SK-N-MC (cell line): ENCODE data around the gene MUL1.
"Not testable (repeated sequence)": the region's sequence is repeated elsewhere in the genome, so short reads cannot be mapped to it uniquely, and the experiment has no call there.

ENCODE experiments used
- DNase-seq: peaks from one replicate; pipeline ENCODE4 v3.0.0-alpha.2; 2011; ENCODE audit warnings: low read depth, low spot score
- H3K27ac ChIP-seq: fragments of 200-600 bp; sonication (generic); 2 replicates; pipeline ENCODE4 v1.5.1; 2016; ENCODE audit warnings: mixed run types
- H3K36me3 ChIP-seq: fragments of 200-600 bp; sonication (generic); 2 replicates; pipeline ENCODE4 v1.6.1; 2017; ENCODE audit warnings: antibody characterized with exemption, low read length, mixed read lengths; ENCODE audit not compliant: insufficient read depth
- H3K4me3 ChIP-seq: fragments of 200-600 bp; sonication (generic); 2 replicates; pipeline ENCODE4 v1.5.1; 2016
- H3K9ac ChIP-seq: fragments of 200-600 bp; sonication (generic); 2 replicates; pipeline ENCODE4 v1.8.0; 2017; ENCODE audit warnings: mixed run types, mixed read lengths; ENCODE audit not compliant: insufficient read length
- H3K9me3 ChIP-seq: fragments of 200-600 bp; sonication (generic); 2 replicates; pipeline ENCODE4 v1.6.1; 2017; ENCODE audit warnings: low read depth, mild to moderate bottlenecking, antibody characterized with exemption, low read length, moderate library complexity, mixed read lengths
- EZH2 ChIP-seq: fragments of 200-600 bp; sonication (generic); IDR thresholded peaks from one replicate; pipeline ENCODE4 v1.6.1; 2017; ENCODE audit warnings: antibody characterized with exemption
- FOXP2 ChIP-seq: optimal IDR thresholded peaks from 2 replicates; pipeline ENCODE3; 2011; ENCODE audit warnings: mild to moderate bottlenecking, moderate library complexity; ENCODE audit not compliant: insufficient read depth; ENCODE audit errors: extremely low read length, control extremely low read depth
- POLR2AphosphoS5 ChIP-seq: IDR thresholded peaks from 2 replicates; pipeline ENCODE4 v1.6.1; 2012; ENCODE audit warnings: mild to moderate bottlenecking, low read depth, low read length, borderline replicate concordance

MUL1 gene

DNA sequence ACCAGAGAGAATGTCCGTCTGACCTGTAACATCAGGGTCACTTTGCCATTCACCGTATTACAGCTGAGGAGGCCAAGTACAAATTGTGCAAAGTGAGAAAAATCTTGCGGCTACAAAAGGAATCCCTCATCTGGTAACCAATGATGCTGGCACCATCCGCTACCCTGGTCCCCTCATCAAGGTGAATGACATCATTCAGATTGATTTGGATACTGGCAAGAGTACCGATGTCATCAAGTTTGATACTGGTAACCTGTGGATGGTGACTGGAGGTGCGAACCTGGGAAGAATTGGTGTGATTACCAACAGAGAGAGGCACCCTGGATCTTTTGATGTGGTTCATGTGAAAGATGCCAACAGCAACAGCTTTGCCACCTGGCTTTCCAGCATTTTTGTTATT, 18.3 kb upstream of the MUL1 start:
- no peak for TF ChIP-seq POLR2AphosphoS5
- no peak for TF ChIP-seq EZH2
- TF ChIP-seq FOXP2: no peak
- no peak overlapping the region for H3K27ac ChIP-seq
- no peaks in the 10 kb centered on the region for H3K36me3 ChIP-seq
- no peaks in the 10 kb centered on the region for H3K9me3 ChIP-seq
- no peak for DNase-seq
- H3K9ac ChIP-seq: no peak overlapping the region
- no peak overlapping the region for H3K4me3 ChIP-seq

DNA sequence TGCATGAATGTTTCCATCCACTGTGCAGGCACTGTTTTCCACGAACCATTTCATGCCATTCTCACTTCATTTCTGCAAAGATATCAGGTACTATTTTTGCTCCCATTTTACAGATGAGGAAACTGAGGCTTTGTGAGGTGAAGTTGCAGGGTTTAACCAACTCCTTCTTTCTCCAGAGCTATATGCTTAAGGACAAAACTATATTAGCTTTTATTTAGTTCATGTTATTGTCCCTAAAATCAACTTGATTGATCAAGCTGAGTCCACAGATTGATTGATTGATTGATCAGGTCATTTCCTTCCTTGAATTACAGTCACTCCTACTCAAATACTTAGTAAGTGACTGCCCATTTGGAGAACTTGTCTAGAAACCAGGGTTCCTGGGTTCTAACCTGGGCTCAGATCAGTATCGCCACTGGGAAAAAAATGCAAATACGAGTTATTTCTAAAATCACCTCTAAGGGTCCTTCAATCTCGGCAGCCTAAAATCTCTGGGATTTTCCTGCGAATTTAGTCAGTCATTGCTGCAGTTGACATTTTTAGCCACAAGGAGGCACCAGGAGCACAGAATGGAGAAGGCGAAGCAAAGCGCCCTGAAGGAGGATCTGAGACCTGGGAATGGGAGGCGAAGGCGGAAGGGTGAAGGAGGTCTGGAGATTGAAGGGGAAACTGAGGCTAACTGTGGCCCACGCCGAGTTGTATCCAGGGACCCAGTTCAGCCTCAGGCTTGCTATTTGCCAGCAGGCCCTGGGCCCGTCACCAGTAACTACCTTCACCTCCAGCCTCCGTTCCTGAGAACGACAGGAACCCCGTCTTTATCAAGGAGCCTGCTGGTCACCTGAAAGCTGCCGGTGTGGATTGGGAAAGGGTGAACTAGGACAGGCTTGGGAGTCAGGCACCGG, 14.3 kb upstream of the MUL1 start:
- H3K4me3 ChIP-seq: no peak overlapping the region
- DNase-seq: peak; percentile 30
- H3K9ac ChIP-seq: no peak overlapping the region
- H3K36me3 ChIP-seq: no peaks in the 10 kb centered on the region
- no peaks in the 10 kb centered on the region for H3K9me3 ChIP-seq
- H3K27ac ChIP-seq: no peak overlapping the region
- TF ChIP-seq FOXP2: no peak
- TF ChIP-seq POLR2AphosphoS5: no peak
- TF ChIP-seq EZH2: no peak

GRCh38 chr1:20519609-20520262, 11.8 kb upstream of the MUL1 start:
- H3K4me3 ChIP-seq, H3K36me3 ChIP-seq, DNase-seq, H3K27ac ChIP-seq, H3K9ac ChIP-seq, H3K9me3 ChIP-seq: not testable (repeated sequence)

DNA sequence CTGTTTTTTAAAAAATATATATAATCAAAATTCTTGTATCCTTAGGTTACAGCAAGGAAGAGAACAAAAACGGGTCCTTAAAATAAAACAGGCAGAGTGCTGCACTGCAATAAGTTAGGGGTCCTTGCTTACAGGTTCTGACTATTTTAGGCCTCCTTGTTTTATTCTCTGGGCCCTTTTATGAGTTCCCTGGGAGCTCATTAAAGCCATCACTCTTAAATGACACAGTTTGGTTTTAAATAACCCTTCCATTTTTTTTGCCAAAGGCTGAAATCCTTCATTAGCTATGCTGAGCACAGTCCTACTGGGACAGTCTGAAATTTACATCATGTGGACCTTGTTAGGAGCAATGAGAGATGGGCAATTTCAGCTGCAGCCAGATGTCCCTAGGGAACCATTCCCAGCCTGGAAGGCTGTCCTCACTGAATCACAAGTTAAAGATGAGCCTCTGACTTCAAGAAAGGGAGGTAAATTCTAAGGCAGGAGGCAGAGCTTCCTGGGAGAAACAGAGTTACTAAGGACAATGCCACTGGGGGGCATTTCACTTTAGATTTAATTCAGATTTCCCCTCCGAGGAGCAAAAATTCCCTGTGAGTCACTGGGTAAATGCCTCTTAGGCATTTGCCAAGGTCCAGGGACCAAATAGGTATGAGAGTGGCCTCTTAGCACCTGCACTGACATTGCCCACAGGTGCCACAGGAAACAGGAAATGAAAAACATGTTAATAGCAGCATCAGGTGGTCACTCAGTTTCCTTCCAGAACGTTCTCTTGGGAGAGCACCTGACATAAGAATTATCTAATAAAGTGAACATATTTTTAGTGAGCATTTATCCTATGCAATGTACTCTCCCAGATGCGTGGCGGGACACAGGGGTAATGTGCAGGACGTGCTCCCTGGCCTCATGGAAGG, 3.8 kb upstream of the MUL1 start:
- Histone ChIP-seq H3K27ac (no peak overlapping the region), H3K9ac (no peak overlapping the region), H3K36me3 (no peaks in the 10 kb centered on the region), H3K4me3 (no peak overlapping the region), H3K9me3 (no peaks in the 10 kb centered on the region)
- TF ChIP-seq POLR2AphosphoS5 (no peak), FOXP2 (no peak), EZH2 (no peak)
- no peak for DNase-seq

DNA sequence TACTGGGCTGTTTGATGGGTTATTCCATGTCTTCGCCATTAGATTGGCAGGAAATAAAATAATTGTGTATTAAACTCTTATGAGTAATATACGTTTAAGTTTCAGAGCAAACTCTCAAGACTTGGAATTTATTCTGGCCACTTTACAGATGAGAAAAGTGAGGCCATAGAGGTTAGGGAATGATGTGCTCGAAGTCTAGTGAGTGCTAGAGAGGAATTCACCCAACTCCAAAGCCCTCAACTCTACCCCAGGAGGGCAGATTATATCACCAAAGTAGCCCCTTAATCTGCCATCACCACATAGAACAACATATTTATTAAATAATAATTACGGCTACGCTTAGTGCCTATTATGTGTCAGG, 440 bp upstream of the MUL1 start:
- TF ChIP-seq EZH2 (no peak), POLR2AphosphoS5 (no peak), FOXP2 (no peak)
- peak overlapping the region; percentile 87 for H3K9ac ChIP-seq
- H3K27ac ChIP-seq: no peak overlapping the region
- no peaks in the 10 kb centered on the region for H3K9me3 ChIP-seq
- H3K36me3 ChIP-seq: peaks cover 7% of the 10 kb centered on the region; the same call in 1 of the 2 replicates
- peak overlapping the region; percentile 92 for H3K4me3 ChIP-seq
- DNase-seq: no peak

DNA sequence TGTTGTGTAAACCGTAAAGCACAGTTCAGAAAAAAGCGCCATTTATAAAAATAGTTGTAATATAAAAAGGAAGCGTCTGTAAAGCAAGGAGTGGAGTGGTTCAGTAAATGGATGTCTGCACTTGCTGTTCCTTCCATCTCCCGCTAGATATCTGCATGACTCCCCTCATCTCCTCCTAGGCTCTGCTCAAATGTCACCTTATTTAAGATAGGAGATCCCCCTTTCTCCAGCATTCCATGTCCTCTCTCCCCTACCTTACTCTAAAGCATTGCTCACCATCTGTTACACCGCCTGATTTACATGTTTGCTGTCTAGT, 745 bp downstream of the MUL1 start:
- Histone ChIP-seq H3K9ac (peak overlapping the region; percentile 87), H3K27ac (no peak overlapping the region), H3K9me3 (no peaks in the 10 kb centered on the region), H3K4me3 (peak overlapping the region; percentile 92), H3K36me3 (peaks cover 12% of the 10 kb centered on the region)
- DNase-seq: no peak
- TF ChIP-seq EZH2 (no peak), FOXP2 (no peak), POLR2AphosphoS5 (no peak)

DNA sequence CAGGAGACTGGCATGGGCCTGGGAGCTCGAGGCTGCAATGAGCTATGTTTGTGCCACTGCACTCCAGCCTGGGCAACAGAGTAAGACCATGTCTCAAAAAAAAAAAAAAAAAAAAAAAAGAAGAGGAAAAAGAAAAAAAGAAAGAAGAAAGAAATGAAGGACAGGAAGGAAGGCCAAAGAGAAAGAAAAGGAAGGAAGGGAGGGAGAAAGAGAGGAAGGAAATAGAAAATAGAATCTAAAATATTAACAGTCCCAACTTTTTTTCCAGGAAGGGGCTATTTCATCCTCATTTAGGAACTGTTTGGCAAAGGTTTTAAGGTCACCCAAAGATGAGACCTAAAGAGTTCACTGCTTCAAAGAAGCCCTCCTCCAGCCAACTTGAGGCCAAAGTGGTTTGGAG, 2.5 kb downstream of the MUL1 start:
- no peak for DNase-seq
- Histone ChIP-seq H3K4me3 (no peak overlapping the region), H3K27ac (no peak overlapping the region), H3K9ac (no peak overlapping the region), H3K9me3 (no peaks in the 10 kb centered on the region), H3K36me3 (peaks cover 29% of the 10 kb centered on the region)
- TF ChIP-seq EZH2: no peak
- no peak for TF ChIP-seq FOXP2
- no peak for TF ChIP-seq POLR2AphosphoS5

- no peak overlapping the region for H3K4me3 ChIP-seq
- H3K36me3 ChIP-seq: peaks cover 30% of the 10 kb centered on the region
- H3K27ac ChIP-seq: no peak overlapping the region
- no peak overlapping the region for H3K9ac ChIP-seq
- no peak for DNase-seq
- H3K9me3 ChIP-seq: no peaks in the 10 kb centered on the region
- TF ChIP-seq EZH2 (no peak), POLR2AphosphoS5 (no peak), FOXP2 (no peak)
These were observed 7.2 kb downstream of the MUL1 start for GRCh38 chr1:20500716-20501115.
